ENCODE data around the gene SLC25A15. TPM values are rescaled to one million over a fixed set of nuclear protein-coding genes. Genes with fewer than 3 reads are reported as not detected.

The SLC25A15 gene
- total RNA-seq, 1 experiment from 2014 or later: 20.2 TPM

GRCh38 chr13:40774672-40775071 is 14.7 kb upstream of the SLC25A15 start (continued):
- TF ChIP-seq AFF4 (CRISPR knock-in tag; IDR thresholded peaks at IDR 0.05; ENCODE audit: borderline replicate concordance): no peak

- Mint-ChIP-seq H3K27me3 (ENCODE audit: low read depth) (no peaks in the 10 kb centered on the region), H3K9me3 (no peaks in the 10 kb centered on the region), H3K4me1 (peaks cover 12% of the 10 kb centered on the region), H3K27ac (no peak overlapping the region), H3K4me3 (no peak overlapping the region), H3K36me3 (no peaks in the 10 kb centered on the region)
- no peak for TF ChIP-seq ZNF138 (CRISPR knock-in tag; conservative IDR thresholded peaks at IDR 0.05)
- no peak for TF ChIP-seq FOXP1 (CRISPR knock-in tag; IDR thresholded peaks at IDR 0.05; ENCODE audit: borderline replicate concordance)
- no peak for TF ChIP-seq USF1 (CRISPR knock-in tag; IDR thresholded peaks at IDR 0.05)
- POLR2A ChIA-PET: no interaction called here
- no peak for DNase-seq (ENCODE audit: low spot score)
- ATAC-seq: no peak
- CTCF ChIA-PET: interaction anchor here (2.0 kb wide), 1 partner anchor 38 kb away, joined by 17 read pairs; no protein-coding TSS in a partner anchor
These were observed 13.2 kb upstream of the SLC25A15 start for GRCh38 chr13:40776232-40776631.

DNA sequence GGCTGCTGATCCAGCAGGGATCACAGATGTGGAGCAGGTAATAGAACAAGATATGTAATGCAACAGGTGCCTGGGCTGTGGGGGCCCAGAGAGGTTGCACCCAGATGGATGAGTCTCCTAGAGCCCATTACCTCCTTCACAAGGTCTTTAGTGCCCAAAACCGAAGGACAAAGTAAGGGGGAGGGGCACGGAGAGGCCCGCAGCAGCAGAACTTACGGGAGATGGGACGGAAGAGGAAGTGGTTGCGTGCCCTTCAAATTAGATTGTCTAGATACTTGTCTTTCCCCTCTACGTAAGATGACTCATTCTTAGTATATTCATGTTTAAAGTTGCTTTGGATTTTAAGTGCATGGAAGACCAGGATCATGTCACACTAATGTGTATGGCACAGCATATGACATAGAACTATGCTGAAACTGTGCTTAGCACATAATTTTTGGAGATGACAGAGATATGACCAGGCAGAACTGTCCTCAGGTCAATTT is 12.7 kb upstream of the SLC25A15 start:
- no peak for ATAC-seq
- H3K27me3 Mint-ChIP-seq (ENCODE audit: low read depth): no peaks in the 10 kb centered on the region
- TF ChIP-seq, protein P1, sequence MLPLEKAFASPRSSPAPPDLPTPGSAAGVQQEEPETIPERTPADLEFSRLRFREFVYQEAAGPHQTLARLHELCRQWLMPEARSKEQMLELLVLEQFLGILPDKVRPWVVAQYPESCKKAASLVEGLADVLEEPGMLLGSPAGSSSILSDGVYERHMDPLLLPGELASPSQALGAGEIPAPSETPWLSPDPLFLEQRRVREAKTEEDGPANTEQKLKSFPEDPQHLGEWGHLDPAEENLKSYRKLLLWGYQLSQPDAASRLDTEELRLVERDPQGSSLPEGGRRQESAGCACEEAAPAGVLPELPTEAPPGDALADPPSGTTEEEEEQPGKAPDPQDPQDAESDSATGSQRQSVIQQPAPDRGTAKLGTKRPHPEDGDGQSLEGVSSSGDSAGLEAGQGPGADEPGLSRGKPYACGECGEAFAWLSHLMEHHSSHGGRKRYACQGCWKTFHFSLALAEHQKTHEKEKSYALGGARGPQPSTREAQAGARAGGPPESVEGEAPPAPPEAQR (CRISPR knock-in tag; IDR thresholded peaks at IDR 0.05): no peak
- no peak for TF ChIP-seq TEAD1 (CRISPR knock-in tag; IDR thresholded peaks at IDR 0.05)
- no peak for TF ChIP-seq MLX (CRISPR knock-in tag; IDR thresholded peaks at IDR 0.05)
- TF ChIP-seq GTF2I (CRISPR knock-in tag; conservative IDR thresholded peaks at IDR 0.05): no peak
- TF ChIP-seq GRHL2 (CRISPR knock-in tag; IDR thresholded peaks at IDR 0.05; ENCODE audit: insufficient replicate concordance, severe bottlenecking): no peak
- no peak for TF ChIP-seq HMGA2 (CRISPR knock-in tag; IDR thresholded peaks at IDR 0.05)
- TF ChIP-seq FOXP1 (CRISPR knock-in tag; IDR thresholded peaks at IDR 0.05; ENCODE audit: borderline replicate concordance): no peak
- no peak for TF ChIP-seq ATF2 (CRISPR knock-in tag; IDR thresholded peaks at IDR 0.05; ENCODE audit: borderline replicate concordance, low read depth)
- TF ChIP-seq SMAD3 (CRISPR knock-in tag; IDR thresholded peaks at IDR 0.05; ENCODE audit: borderline replicate concordance): no peak
- TF ChIP-seq TCF7 (CRISPR knock-in tag; IDR thresholded peaks at IDR 0.05; ENCODE audit: low read depth): no peak
- no peak overlapping the region for H3K27ac Mint-ChIP-seq
- peaks cover 12% of the 10 kb centered on the region for H3K4me1 Mint-ChIP-seq
- no peaks in the 10 kb centered on the region for H3K9me3 Mint-ChIP-seq
- no peak overlapping the region for H3K4me3 Mint-ChIP-seq
- CTCF ChIA-PET: interaction anchor here (0.6 to 3.4 kb wide), 24 partner anchors 10 to 1091 kb away, joined by 3 to 36 read pairs (median 4); partner anchors contain the start of gene SLC25A15
- POLR2A ChIA-PET: no interaction called here
- no peaks in the 10 kb centered on the region for H3K36me3 Mint-ChIP-seq
- DNase-seq (ENCODE audit: low spot score): no peak

Data from WTC11 (cell line).